Common myeloid progenitor, CD34-positive (primary cell): ENCODE measurements around the gene GPRIN3.
A peak's percentile ranks its signal among the peaks of the same experiment; 100 is the strongest.

Source experiments
- CTCF ChIA-PET: fragments of 350-600 bp; sonication (Branson Sonifier 250); formaldehyde crosslinking; loops from one replicate; lab custom pipeline; 2021; ENCODE audit warnings: antibody characterized with exemption; lab: Charles Lee
- POLR2A ChIA-PET: fragments of 350-600 bp; sonication (Branson Sonifier 250); formaldehyde crosslinking; loops from one replicate; lab custom pipeline; 2021; ENCODE audit warnings: antibody characterized with exemption; lab: Charles Lee
- DNase-seq, 3 donors: peaks; one replicate each; pipeline versions ENCODE4 v3.0.0 to v3.0.0-alpha.2; 2013
- H3K27ac ChIP-seq, 2 experiments: 1 replicate in 1 of 2; 2 replicates in 1 of 2; pipeline ENCODE4 v1.7.0; 2013; ENCODE audit warnings: inconsistent platforms in 2 of 2, low read length in 2 of 2, mild to moderate bottlenecking in 2 of 2, low read depth in 1 of 2, moderate library complexity in 1 of 2; ENCODE audit not compliant: severe bottlenecking in 2 of 2, insufficient read depth in 1 of 2, poor library complexity in 1 of 2
- H3K27me3 ChIP-seq, 5 experiments: replicated peaks in 2 of 5; 1 replicate in 3 of 5; 2 replicates in 2 of 5; pipeline versions ENCODE4 v1.6.1 to v1.7.0; 2013; ENCODE audit warnings: low read length in 4 of 5, mild to moderate bottlenecking in 2 of 5, moderate library complexity in 2 of 5, inconsistent platforms in 1 of 5; ENCODE audit not compliant: insufficient read depth in 5 of 5, control insufficient read depth in 4 of 5
- H3K36me3 ChIP-seq, 4 experiments: 1 replicate in 2 of 4; 2 replicates in 2 of 4; pipeline versions ENCODE4 v1.6.1 to v1.7.0; 2013; ENCODE audit warnings: low read length in 3 of 4, control low read depth in 1 of 4, mild to moderate bottlenecking in 1 of 4; ENCODE audit not compliant: control insufficient read depth in 4 of 4, insufficient read depth in 4 of 4
- H3K4me1 ChIP-seq, 4 experiments: 1 replicate in 3 of 4; 2 replicates in 1 of 4; pipeline versions ENCODE4 v1.6.1 to v1.7.1; 2013; ENCODE audit warnings: low read length in 3 of 4, mild to moderate bottlenecking in 3 of 4, control low read depth in 1 of 4, inconsistent platforms in 1 of 4, moderate library complexity in 1 of 4; ENCODE audit not compliant: control insufficient read depth in 4 of 4, insufficient read depth in 4 of 4; ENCODE audit errors: control extremely low read depth in 1 of 4
- H3K4me3 ChIP-seq, 7 experiments: 1 replicate in 4 of 7; 2 replicates in 3 of 7; pipeline versions ENCODE4 v1.5.1 to v1.7.0; 2013; ENCODE audit warnings: mild to moderate bottlenecking in 7 of 7, low read length in 6 of 7, moderate library complexity in 6 of 7, inconsistent platforms in 2 of 7, low read depth in 2 of 7, control low read depth in 1 of 7; ENCODE audit not compliant: insufficient read depth in 4 of 7, control insufficient read depth in 1 of 7; ENCODE audit errors: extremely low read depth in 1 of 7
- H3K9me3 ChIP-seq, 5 experiments: 1 replicate in 4 of 5; 2 replicates in 1 of 5; pipeline versions ENCODE4 v1.6.1 to v1.7.1; 2013; ENCODE audit warnings: low read length in 4 of 5, mild to moderate bottlenecking in 2 of 5, inconsistent platforms in 1 of 5, low read depth in 1 of 5, moderate library complexity in 1 of 5; ENCODE audit not compliant: control insufficient read depth in 4 of 5, insufficient read depth in 2 of 5; ENCODE audit errors: control extremely low read depth in 1 of 5
- WGBS: methylation state at CpG from one replicate; pipeline ENCODE4 v1.1.5; 2013; ENCODE audit not compliant: insufficient coverage; 5-methylcytosine and 5-hydroxymethylcytosine counted together

GPRIN3 gene

GRCh38 chr4:89269121-89269666 is 38.4 kb downstream of the GPRIN3 start:
- ChIA-PET POLR2A (no interaction called here), CTCF (interaction anchor here (0.8 to 1.6 kb wide), 4 partner anchors 10 to 44 kb away, joined by 3 to 4 read pairs (median 3); no protein-coding TSS in a partner anchor)
- Histone ChIP-seq H3K4me3 (no peak overlapping the region), H3K4me1 (peaks cover 5 to 25% (median 19%) of the 10 kb centered on the region in 4 experiments), H3K27me3 (no peaks in the 10 kb centered on the region), H3K9me3 (peaks cover 0 to 9% (median 4%) of the 10 kb centered on the region in 5 experiments), H3K36me3 (no peaks in the 10 kb centered on the region), H3K27ac (no peak overlapping the region)
- peak in 1 of 3 donors; percentile 21 for DNase-seq
- 83% methylated on average over 2 of the region's 4 CpGs for WGBS

GRCh38 chr4:89268679-89269078 is 38.9 kb downstream of the GPRIN3 start:
- Histone ChIP-seq H3K4me1 (peaks cover 5 to 25% (median 19%) of the 10 kb centered on the region in 4 experiments), H3K4me3 (no peak overlapping the region), H3K27me3 (no peaks in the 10 kb centered on the region), H3K27ac (no peak overlapping the region), H3K9me3 (peaks cover 0 to 10% (median 4%) of the 10 kb centered on the region in 5 experiments), H3K36me3 (no peaks in the 10 kb centered on the region)
- peak; percentile 18 to 78 (median 69) for DNase-seq
- POLR2A ChIA-PET, result no interaction called here
- WGBS, result 0% methylated on average over 1 of the region's 2 CpGs
- CTCF ChIA-PET, result interaction anchor here (0.8 to 1.6 kb wide), 3 partner anchors 14 to 43 kb away, joined by 3 to 4 read pairs (median 3); no protein-coding TSS in a partner anchor

GRCh38 chr4:89267846-89268245 is 39.8 kb downstream of the GPRIN3 start:
- Histone ChIP-seq H3K27me3 (no peaks in the 10 kb centered on the region), H3K4me3 (no peak overlapping the region), H3K36me3 (no peaks in the 10 kb centered on the region), H3K4me1 (peaks cover 5 to 25% (median 19%) of the 10 kb centered on the region in 4 experiments), H3K9me3 (peaks cover 0 to 10% (median 4%) of the 10 kb centered on the region in 5 experiments), H3K27ac (no peak overlapping the region)
- CTCF ChIA-PET, result interaction anchor here (1.6 kb wide), 1 partner anchor 14 kb away, joined by 3 read pairs; no protein-coding TSS in a partner anchor
- POLR2A ChIA-PET, result no interaction called here
- DNase-seq, result peak in 1 of 3 donors; percentile 13
- 68% methylated on average over 2 of the region's 3 CpGs for WGBS

- CTCF ChIA-PET, result interaction anchor here (1.6 kb wide), 1 partner anchor 13 kb away, joined by 3 read pairs; no protein-coding TSS in a partner anchor
- POLR2A ChIA-PET, result no interaction called here
- no peak for DNase-seq
- peaks cover 5 to 25% (median 19%) of the 10 kb centered on the region in 4 experiments for H3K4me1 ChIP-seq
- H3K27ac ChIP-seq, result no peak overlapping the region
- peaks cover 0 to 10% (median 4%) of the 10 kb centered on the region in 5 experiments for H3K9me3 ChIP-seq
- 100% methylated on average over 1 of the region's 1 CpG for WGBS
- no peaks in the 10 kb centered on the region for H3K27me3 ChIP-seq
- H3K4me3 ChIP-seq, result no peak overlapping the region
- no peaks in the 10 kb centered on the region for H3K36me3 ChIP-seq
These were observed 40.2 kb downstream of the GPRIN3 start for GRCh38 chr4:89267392-89267791.

- ChIA-PET CTCF (interaction anchor here (1.5 kb wide), 1 partner anchor 11 kb away, joined by 6 read pairs; no protein-coding TSS in a partner anchor), POLR2A (interaction anchor here (0.7 kb wide), 1 partner anchor 810 kb away, joined by 3 read pairs; no protein-coding TSS in a partner anchor)
- peaks cover 0 to 10% (median 4%) of the 10 kb centered on the region in 5 experiments for H3K9me3 ChIP-seq
- WGBS, result 71% methylated on average over 1 of the region's 1 CpG
- DNase-seq, result peak in 1 of 3 donors; percentile 14
- no peaks in the 10 kb centered on the region for H3K36me3 ChIP-seq
- no peak overlapping the region for H3K27ac ChIP-seq
- H3K27me3 ChIP-seq, result no peaks in the 10 kb centered on the region
- no peak overlapping the region for H3K4me3 ChIP-seq
- peaks cover 5 to 25% (median 19%) of the 10 kb centered on the region in 4 experiments for H3K4me1 ChIP-seq
These were observed 41.5 kb downstream of the GPRIN3 start for GRCh38 chr4:89266128-89266527.

GRCh38 chr4:89263265-89263664 is 44.3 kb downstream of the GPRIN3 start:
- no peak for DNase-seq
- no peaks in the 10 kb centered on the region for H3K36me3 ChIP-seq
- H3K27me3 ChIP-seq, result no peaks in the 10 kb centered on the region
- CTCF ChIA-PET, result interaction anchor here (1.2 kb wide), 2 partner anchors 10 to 26 kb away, joined by 3 read pairs; no protein-coding TSS in a partner anchor
- POLR2A ChIA-PET, result no interaction called here
- no peak overlapping the region for H3K27ac ChIP-seq
- peaks cover 0 to 10% (median 4%) of the 10 kb centered on the region in 5 experiments for H3K9me3 ChIP-seq
- WGBS, result 100% methylated on average over 2 of the region's 3 CpGs
- no peak overlapping the region for H3K4me3 ChIP-seq
- H3K4me1 ChIP-seq, result peaks cover 2 to 12% (median 11%) of the 10 kb centered on the region in 4 experiments
